PC-9 (cell line): Measurements from ENCODE around the gene NR6A1.

Experiments
- CTCF ChIP-seq: fragments of 200-600 bp; sonication (generic); conservative IDR thresholded peaks from 2 replicates; pipeline ENCODE4 v1.6.1; 2017; ENCODE audit warnings: mixed run types, antibody characterized with exemption, mild to moderate bottlenecking, moderate library complexity
- EZH2 ChIP-seq: fragments of 200-600 bp; sonication (generic); IDR thresholded peaks from 2 replicates; pipeline ENCODE4 v1.8.0; 2017; ENCODE audit warnings: antibody characterized with exemption, low read depth

GRCh38 chr9:124694414-124695279 lies 76.5 kb downstream of the NR6A1 start:
- TF ChIP-seq CTCF (no peak), EZH2 (no peak)
